Type B pancreatic cell (in vitro differentiated cells): ENCODE measurements around the gene DBR1. TPM values are rescaled to one million over a fixed set of nuclear protein-coding genes. Genes with fewer than 3 reads are reported as not detected.

ENCODE experiments used
- DNase-seq: peaks from one replicate; pipeline ENCODE4 v3.0.0; 2021; ENCODE audit warnings: mixed read lengths; ENCODE audit not compliant: unreplicated experiment; ENCODE audit errors: extremely low spot score
- H3K27ac Mint-ChIP-seq: 2 replicates; pipeline ENCODE4 v1.8.0; 2021; ENCODE audit warnings: mild to moderate bottlenecking, mixed read lengths
- H3K27me3 Mint-ChIP-seq: 2 replicates; pipeline ENCODE4 v1.8.0; 2021; ENCODE audit warnings: mixed read lengths
- H3K36me3 Mint-ChIP-seq: 2 replicates; pipeline ENCODE4 v1.8.0; 2021; ENCODE audit warnings: mixed read lengths
- H3K4me1 Mint-ChIP-seq: one replicate; pipeline ENCODE4 v1.8.0; 2021; ENCODE audit warnings: mixed read lengths; ENCODE audit not compliant: unreplicated experiment
- H3K4me3 Mint-ChIP-seq: 2 replicates; pipeline ENCODE4 v1.8.0; 2021; ENCODE audit warnings: mild to moderate bottlenecking, mixed read lengths
- H3K9me3 Mint-ChIP-seq: 2 replicates; pipeline ENCODE4 v1.8.0; 2021; ENCODE audit warnings: mixed read lengths
- CTCF ChIP-seq: fragments of 200-600 bp; sonication (generic); conservative IDR thresholded peaks from 2 replicates; pipeline ENCODE4 v1.5.0; 2021; ENCODE audit warnings: antibody characterized with exemption, mild to moderate bottlenecking
- total RNA-seq: library from RNA; stranded (reverse); gene quantifications from 2 replicates; pipeline ENCODE4 v1.2.1, GENCODE V29; 2021; ENCODE audit warnings: low replicate concordance

DBR1 gene
- total RNA-seq, 1 donor from 2014 or later, result 21.2 TPM

GRCh38 chr3:138112362-138112761 is 62.4 kb downstream of the DBR1 start:
- no peaks in the 10 kb centered on the region for H3K9me3 Mint-ChIP-seq
- peaks cover 13% of the 10 kb centered on the region for H3K4me1 Mint-ChIP-seq
- peaks cover 3% of the 10 kb centered on the region for H3K36me3 Mint-ChIP-seq
- TF ChIP-seq CTCF, result no peak
- H3K4me3 Mint-ChIP-seq, result no peak overlapping the region
- H3K27me3 Mint-ChIP-seq, result peaks cover 13% of the 10 kb centered on the region
- no peak overlapping the region for H3K27ac Mint-ChIP-seq
- DNase-seq, result no peak

Other genes with a start within 250 kb of the DBR1 start
- gene CLDN18, start 164.8 kb downstream of the DBR1 start, total RNA-seq, result 7.3 and 50.8 TPM in 2 replicates
- gene DZIP1L, start 59.3 kb downstream of the DBR1 start, total RNA-seq, result 3.2 and 17.8 TPM in 2 replicates
- gene A4GNT, start 42.5 kb downstream of the DBR1 start, total RNA-seq, result 0.34 TPM in 1 of 2 replicates, not detected in the other
- gene ARMC8, start 12.4 kb upstream of the DBR1 start, total RNA-seq, result 42.3 and 46.1 TPM in 2 replicates
- 0.40 and 3.7 TPM in 2 replicates for gene NME9, start 154.9 kb upstream of the DBR1 start, total RNA-seq
- gene MRAS, start 173.7 kb upstream of the DBR1 start, total RNA-seq, result 6.6 and 41.6 TPM in 2 replicates